Hepatocyte (in vitro differentiated cells): ENCODE measurements around the gene TBL1X.

Source experiments
- EZH2 ChIP-seq: fragments of 200-600 bp; sonication (generic); IDR thresholded peaks from 2 replicates; pipeline ENCODE4 v1.6.1; 2016; ENCODE audit warnings: antibody characterized with exemption, mild to moderate bottlenecking, borderline replicate concordance
- EZH2phosphoT487 ChIP-seq: fragments of 200-600 bp; sonication (generic); IDR thresholded peaks from one replicate; pipeline ENCODE4 v1.6.1; 2018; ENCODE audit warnings: antibody characterized with exemption, mild to moderate bottlenecking, low read depth, moderate library complexity; ENCODE audit not compliant: unreplicated experiment, severe bottlenecking
- TF ChIP-seq, protein P1 (sequence below): fragments of 200-600 bp; sonication (generic); IDR thresholded peaks from 2 replicates; pipeline ENCODE4 v1.5.1; 2016; ENCODE audit warnings: antibody characterized with exemption, mild to moderate bottlenecking; ENCODE audit not compliant: poor library complexity

DNA sequence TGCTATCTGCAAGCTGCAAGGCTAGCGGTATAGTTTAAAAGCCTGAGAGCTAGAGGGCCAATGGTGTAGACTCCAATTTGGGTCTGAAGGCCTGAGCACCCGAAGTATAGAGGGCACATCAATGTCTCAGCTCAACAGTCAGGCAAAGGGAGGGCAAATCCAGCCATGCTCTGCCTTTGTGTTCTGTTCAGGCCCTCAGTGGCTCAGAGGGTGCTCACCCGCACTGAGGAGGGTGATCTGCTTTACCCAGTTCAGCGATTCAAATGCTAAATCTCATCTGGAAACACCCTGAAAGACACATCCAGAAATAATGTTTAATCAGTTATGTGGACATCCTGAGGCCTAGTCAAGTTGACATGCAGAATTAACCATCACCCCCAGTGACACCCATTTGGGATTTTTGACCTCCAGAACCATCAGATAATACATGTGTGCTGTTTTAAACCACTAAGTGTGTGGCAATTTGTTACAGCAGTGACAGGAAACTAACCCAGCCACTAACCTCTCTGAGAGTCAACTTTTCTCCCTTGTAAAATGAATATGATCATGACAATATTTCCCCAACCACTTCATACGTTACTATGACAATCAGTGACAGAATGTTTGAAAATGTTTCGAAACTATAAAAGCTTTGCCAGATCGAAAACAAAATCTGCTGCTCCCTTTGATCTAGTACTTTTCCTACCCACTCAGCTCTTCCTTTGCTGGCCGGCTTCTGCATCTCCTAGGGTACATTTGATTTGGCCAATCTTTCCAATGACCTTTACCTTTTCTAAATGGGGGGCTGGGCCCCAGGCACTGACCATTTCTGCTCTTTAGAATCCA is 8.4 kb upstream of the TBL1X start:
- TF ChIP-seq EZH2, result no peak
- TF ChIP-seq, protein P1, sequence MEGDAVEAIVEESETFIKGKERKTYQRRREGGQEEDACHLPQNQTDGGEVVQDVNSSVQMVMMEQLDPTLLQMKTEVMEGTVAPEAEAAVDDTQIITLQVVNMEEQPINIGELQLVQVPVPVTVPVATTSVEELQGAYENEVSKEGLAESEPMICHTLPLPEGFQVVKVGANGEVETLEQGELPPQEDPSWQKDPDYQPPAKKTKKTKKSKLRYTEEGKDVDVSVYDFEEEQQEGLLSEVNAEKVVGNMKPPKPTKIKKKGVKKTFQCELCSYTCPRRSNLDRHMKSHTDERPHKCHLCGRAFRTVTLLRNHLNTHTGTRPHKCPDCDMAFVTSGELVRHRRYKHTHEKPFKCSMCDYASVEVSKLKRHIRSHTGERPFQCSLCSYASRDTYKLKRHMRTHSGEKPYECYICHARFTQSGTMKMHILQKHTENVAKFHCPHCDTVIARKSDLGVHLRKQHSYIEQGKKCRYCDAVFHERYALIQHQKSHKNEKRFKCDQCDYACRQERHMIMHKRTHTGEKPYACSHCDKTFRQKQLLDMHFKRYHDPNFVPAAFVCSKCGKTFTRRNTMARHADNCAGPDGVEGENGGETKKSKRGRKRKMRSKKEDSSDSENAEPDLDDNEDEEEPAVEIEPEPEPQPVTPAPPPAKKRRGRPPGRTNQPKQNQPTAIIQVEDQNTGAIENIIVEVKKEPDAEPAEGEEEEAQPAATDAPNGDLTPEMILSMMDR, result no peak
- TF ChIP-seq EZH2phosphoT487, result no peak
